ENCODE data around the gene CD160.

- TF ChIP-seq POLR2A (IDR thresholded peaks at IDR 0.05; ENCODE audit: low read length) = no peak
- no peak for TF ChIP-seq GATA1 (IDR thresholded peaks at IDR 0.05; ENCODE audit: low read depth, low read length)
Measured at GRCh38 chr1:145688328-145688727, 31.0 kb upstream of the CD160 start.

All from erythroblast (primary cell).